ENCODE data around the gene CCDC106.

- TF ChIP-seq POLR2A (IDR thresholded peaks at IDR 0.05) (no peak), CTCF (IDR thresholded peaks at IDR 0.05) (no peak)
These were observed 28.7 kb upstream of the CCDC106 start for GRCh38 chr19:55619286-55619685.

Data from vagina (tissue), 2 donors.